SIG-M5 (cell line): ENCODE data around the gene CAMK1D.

Source experiments
- DNase-seq: peaks from one replicate; lab custom pipeline; 2025; lab: John Stamatoyannopoulos, UW

Gene CAMK1D

DNA sequence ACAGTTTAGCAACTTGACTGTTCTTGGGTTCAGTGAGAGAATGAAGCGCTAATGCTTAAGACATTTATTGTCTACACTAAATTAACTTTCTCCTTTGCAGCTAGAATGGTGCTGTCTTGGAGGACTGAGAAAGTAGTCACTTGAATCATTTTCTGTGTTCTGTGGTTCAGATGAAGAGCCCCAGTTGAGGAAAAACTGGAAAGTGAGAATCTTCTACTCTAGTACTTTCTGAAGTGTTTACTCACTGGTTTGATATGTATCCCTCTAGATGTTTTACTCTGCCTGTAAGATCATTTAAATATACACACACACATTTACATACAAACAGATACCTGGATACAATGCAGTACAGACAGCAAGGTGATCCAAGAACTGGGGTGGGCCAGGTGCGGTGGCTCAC lies 308.1 kb downstream of the CAMK1D start:
- DNase-seq = no peak

DNA sequence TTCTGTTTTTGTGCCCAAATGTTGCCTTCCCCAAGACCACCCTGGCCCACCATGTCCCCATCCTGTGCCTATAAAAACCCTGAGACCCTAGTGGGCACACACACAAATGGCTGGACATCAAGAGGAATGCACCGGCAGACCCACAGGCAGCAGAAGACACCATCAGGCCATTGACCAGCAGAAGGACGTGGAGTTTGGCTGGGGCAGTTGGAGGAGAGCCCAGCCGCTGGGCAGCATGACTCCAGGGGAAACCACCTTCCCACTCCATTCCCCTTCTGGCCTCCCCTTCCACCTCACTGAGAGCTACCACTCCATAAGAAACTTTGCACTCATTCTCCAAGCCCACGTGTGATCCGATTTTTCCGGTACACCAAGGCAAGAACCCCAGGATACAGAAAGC lies 309.2 kb downstream of the CAMK1D start:
- DNase-seq = no peak

- DNase-seq = no peak
These were observed 310.4 kb downstream of the CAMK1D start for GRCh38 chr10:12659706-12660105.

DNA sequence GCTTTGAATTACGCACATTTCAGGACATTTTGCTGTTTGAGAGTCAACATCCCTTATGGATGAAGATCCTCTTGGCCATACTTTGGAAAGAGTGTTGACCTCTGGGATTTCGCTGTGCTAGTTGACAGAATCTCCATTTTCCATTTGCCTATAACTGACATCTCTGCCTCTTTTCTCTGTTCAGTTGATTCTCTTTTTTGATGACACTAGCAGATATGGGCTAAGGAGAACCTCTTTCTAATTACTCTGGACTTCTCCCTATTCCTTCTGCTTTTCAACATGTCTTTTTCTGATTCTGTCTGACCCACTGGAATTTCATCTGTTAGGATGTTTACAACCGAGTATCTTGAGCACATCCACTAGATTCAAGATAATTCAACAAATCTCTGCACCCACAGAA lies 311.5 kb downstream of the CAMK1D start:
- no peak for DNase-seq

DNA sequence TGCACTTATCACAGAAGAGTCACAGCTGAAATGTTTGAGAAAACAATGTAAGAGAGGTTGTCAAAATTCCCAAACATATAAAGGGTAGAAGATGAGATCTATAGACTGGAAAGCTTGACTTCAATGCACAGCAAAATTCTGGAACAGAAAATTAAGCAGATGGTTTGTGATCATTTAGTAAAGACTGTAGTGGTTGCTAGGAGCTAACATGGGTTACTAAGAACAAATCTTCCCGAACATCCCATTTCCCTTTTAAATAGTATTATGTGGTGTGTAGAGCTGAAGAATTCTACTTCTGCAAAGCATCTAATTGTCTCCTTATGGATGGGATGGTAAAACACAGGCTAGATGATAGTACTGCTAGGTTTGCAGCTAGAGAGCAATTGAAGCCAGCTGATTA lies 312.3 kb downstream of the CAMK1D start:
- no peak for DNase-seq

DNA sequence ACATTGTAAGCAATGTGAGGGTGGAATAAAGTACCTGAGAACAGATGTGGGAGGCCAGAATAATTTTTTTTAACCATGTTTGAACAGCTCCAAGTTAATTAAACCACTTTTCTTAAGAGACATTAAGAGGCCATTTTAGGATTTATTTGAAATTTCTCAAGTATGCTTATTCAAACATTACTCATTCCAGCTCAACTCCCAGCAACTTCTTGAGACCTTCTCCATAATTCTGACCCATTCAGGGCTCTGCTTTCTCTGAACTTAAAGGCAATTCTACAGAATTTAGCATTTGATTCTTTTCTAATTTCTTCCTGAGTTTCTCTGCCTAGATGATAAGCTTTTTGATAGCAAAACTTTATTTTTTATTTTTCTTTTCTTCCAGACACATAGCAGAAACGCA lies 314.5 kb downstream of the CAMK1D start:
- DNase-seq = no peak

GRCh38 chr10:12665501-12665900 lies 316.2 kb downstream of the CAMK1D start:
- no peak for DNase-seq

DNA sequence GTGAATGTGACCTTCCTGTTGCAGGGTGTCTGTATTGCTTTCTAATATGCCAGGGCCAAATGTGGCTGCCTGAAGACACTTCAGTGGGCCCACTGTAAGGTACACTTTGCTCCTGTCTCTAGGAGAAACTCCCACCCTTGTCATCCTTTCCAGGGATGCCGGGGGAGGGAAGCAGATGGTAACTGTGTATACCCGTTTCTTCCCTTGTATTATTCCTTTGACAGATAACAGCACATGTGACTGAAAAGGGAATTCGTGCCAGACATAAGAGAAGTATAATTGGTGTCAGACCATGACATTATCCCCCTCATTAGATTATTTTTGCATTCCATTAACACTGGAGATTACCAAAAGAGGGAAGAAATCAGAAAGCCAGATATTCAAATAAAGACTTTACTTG lies 317.7 kb downstream of the CAMK1D start:
- no peak for DNase-seq

DNA sequence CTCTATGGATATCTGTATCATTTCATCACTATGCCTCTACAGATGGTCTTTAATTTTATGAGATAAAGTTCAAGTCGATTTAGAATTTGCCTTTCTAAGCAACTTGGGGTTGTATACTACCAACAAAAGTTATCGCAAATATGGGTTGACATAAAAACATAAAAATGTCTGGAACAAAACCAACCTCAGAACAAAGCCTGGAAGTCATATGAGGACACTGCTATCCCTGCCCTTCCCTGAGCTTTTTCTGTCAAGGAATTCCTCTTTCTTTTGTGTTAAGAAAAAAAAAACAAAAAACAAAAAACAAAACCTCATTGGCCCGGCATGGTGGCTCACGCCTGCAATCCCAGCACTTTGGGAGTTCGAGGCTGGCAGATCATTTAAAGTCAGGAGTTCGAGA lies 319.3 kb downstream of the CAMK1D start:
- DNase-seq = no peak

DNA sequence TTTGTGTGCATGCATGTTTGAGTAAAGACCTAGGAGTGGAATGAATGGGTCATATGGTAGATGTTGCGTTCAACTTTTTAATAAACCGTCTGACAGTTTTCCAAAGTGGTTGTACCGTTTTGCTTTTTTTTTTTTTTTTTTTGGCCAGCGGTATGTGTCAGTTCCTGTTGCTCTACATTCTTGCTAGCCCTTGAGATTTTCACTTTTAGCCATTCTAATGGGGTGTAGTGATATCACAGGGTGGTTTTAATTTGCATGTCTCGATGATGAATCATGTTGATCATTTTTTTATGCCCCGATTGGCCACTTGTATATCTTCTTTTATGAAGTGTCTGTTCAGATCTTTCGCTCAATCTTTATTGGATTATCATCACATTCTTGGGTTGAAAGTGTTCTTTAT lies 320.7 kb downstream of the CAMK1D start:
- DNase-seq = no peak

GRCh38 chr10:12675186-12675585 lies 325.8 kb downstream of the CAMK1D start:
- DNase-seq = no peak

- no peak for DNase-seq
These were observed 330.3 kb downstream of the CAMK1D start for GRCh38 chr10:12679636-12680035.

DNA sequence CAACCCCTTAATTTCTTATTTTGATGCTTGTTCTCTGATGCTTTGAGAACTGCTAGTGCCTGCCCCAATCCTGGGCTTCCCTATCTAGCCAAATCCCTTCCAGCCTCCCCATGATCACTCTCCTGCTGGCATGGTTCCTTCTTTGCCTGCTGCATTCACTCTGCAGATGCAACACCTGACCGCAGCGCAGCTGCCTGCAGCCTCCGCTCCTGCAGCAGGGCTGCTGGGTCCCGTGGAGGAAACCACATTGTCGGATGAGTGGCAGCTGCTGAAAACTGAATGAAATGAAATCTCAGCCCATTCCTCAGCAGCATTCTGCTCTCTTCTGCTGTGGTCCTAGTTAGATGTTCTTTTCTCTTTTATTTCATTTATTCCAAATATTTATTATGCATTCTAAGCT lies 331.9 kb downstream of the CAMK1D start:
- DNase-seq = no peak

- DNase-seq = no peak
These were observed 335.4 kb downstream of the CAMK1D start for GRCh38 chr10:12684784-12685183.

- no peak for DNase-seq
These were observed 336.1 kb downstream of the CAMK1D start for GRCh38 chr10:12685261-12686058.

- no peak for DNase-seq
These were observed 338.6 kb downstream of the CAMK1D start for GRCh38 chr10:12687996-12688395.

DNA sequence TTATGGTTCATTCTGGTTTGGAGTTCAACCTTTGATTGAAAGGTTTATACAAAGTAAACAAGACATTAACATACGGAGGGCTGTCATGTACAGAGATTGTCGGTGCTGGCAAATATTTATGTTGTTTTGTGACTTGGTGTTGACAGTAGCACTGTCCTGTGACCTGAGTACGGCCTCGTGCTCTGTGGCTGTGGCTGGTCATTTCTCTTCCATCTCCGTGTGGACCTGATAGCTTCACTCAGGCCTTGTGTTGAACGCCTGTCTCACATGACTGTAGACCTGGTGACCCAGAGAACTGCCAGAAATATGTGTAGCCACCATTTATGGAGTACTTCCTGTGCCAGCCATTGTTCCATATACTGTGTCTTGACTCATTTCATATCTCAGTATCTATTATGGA lies 340.5 kb downstream of the CAMK1D start:
- DNase-seq = no peak

GRCh38 chr10:12690525-12691126 lies 341.3 kb downstream of the CAMK1D start:
- no peak for DNase-seq

DNA sequence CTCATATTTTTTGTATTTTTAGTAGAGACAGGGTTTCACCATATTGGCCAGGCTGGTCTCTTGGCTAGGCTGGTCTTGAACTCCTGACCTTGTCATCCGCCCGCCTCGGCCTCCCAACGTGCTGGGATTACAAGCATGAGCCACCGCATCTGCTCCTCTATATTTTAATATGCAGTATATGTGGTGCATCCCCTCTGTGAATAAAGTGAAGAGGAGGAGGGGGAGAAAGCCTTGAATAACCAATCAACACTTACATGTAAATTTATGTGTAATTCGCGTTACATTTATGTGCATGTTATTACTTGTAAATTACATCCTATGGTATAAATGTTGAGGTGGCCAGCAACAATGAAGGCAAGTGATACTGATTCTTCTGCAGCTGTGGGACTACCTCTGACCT lies 342.2 kb downstream of the CAMK1D start:
- no peak for DNase-seq

DNA sequence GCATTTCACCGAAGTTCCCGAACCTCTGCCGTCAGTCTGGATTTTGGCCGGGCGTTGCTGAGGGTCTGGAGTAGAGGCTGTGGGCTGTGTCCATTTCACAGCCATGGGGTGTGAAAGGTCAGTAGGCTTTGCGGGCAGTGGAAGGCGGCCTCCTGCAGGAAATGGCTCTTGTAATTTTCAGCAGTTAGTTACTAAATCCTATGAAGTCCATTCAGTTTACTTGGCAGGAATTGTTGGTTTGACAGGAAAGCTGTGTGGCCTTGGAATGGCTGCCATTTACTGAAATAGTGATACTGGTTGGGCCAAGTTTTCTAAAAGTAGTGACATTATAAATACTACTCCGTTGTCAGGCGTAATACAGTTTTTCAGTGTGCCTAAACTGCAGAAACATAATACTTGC lies 348.4 kb downstream of the CAMK1D start:
- DNase-seq = no peak

DNA sequence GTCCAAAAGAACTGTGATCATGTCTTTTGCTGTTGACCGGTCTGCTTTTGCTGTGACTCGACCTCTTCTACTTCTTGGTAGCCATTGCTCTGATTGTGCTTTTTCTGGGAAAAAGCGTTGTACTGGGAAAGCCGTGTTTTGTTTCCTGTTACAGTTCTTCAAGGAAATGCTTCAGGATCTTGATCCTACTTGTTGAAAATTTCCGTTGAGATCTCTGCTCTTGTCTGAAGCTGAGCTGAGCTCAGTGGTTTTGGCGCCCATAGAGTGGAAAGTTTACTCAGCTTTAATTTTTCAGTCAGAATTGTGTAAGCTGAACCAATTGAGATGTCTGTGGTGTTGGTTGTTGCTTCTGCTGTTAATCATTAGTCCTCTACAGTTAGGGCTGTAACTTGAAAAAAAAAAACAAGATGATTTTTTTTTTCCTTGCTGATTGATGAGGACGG lies 349.9 kb downstream of the CAMK1D start:
- no peak for DNase-seq

DNA sequence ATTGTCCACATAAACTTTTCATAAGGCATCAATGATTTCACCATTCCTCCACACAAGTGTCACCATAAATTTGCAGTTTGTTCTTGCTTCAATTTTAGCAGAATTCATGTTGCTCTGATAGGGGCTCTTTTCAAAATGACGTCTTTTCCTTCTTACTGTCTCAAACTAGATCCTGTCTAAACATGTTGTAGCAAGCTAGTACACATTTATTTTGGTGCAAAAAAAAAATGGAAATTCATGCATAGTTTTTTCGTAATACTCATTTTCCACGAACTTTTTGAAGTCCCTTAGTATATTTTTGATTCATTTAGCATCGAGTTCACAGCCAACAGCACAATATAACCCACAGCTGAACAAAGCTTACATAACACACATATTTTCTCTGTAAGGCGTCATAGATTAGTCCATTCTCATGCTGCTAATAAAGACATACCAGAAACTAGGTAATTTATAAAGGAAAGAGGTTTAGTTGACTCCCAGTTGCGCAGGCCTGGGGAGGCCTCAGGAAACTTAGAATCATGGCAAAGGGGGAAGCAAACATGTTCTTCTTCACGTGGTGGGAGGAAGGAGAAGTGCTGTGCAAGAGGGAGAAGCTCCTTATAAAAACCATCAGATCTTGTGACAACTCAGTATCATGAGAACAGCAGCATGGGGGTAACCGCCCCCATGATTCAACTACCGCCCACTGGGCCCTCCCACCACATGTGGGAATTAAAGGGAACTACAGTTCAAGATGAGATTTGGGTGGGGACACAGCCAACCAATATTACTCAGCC lies 350.6 kb downstream of the CAMK1D start:
- DNase-seq = no peak

DNA sequence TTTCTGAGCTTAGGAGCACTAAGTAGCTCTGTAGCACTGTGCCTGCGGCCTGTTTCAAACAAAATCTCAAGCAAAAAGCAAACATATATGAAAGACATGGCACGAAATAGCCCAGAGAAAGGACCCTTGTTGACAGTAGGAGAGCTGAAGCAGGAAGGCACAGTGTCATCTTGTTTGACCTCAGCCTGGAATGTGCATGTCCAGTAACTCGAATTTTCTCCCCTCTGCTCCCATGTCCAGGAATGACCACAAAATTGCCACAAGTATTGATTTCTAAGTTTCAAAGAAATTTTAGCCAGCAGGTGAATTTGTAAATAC lies 351.2 kb downstream of the CAMK1D start:
- no peak for DNase-seq
